GM18868 (cell line): ENCODE results near the gene HLF.

Source experiments
- ATAC-seq: cut with Tn5 transposase; IDR thresholded peaks from one replicate; pipeline ENCODE4 v1.9.1; 2021; ENCODE audit warnings: mild to moderate bottlenecking, moderate library complexity; ENCODE audit not compliant: unreplicated experiment

HLF gene

GRCh38 chr17:55254375-55254774, 10.4 kb upstream of the HLF start:
- ATAC-seq = no peak

GRCh38 chr17:55258578-55259135, 6.1 kb upstream of the HLF start:
- no peak for ATAC-seq

- no peak for ATAC-seq
Measured at GRCh38 chr17:55259684-55260111, 5.1 kb upstream of the HLF start.

- ATAC-seq = no peak
Measured at GRCh38 chr17:55261311-55261710, 3.4 kb upstream of the HLF start.

GRCh38 chr17:55263569-55264277, 1.0 kb upstream of the HLF start:
- ATAC-seq = no peak

- ATAC-seq = no peak
Measured at GRCh38 chr17:55264278-55264644, 499 bp upstream of the HLF start.

- ATAC-seq = no peak
Measured at GRCh38 chr17:55265311-55266021, 706 bp downstream of the HLF start.

- ATAC-seq = no peak
Measured at GRCh38 chr17:55266051-55266957, 1.5 kb downstream of the HLF start.

- no peak for ATAC-seq
Measured at GRCh38 chr17:55266958-55267688, 2.4 kb downstream of the HLF start.

GRCh38 chr17:55267777-55268648, 3.3 kb downstream of the HLF start:
- no peak for ATAC-seq

- no peak for ATAC-seq
Measured at GRCh38 chr17:55268649-55269480, 4.1 kb downstream of the HLF start.

- no peak for ATAC-seq
Measured at GRCh38 chr17:55269894-55270293, 5.1 kb downstream of the HLF start.

GRCh38 chr17:55271223-55271571, 6.4 kb downstream of the HLF start:
- no peak for ATAC-seq

- ATAC-seq = no peak
Measured at GRCh38 chr17:55271958-55272710, 7.4 kb downstream of the HLF start.

- no peak for ATAC-seq
Measured at GRCh38 chr17:55272711-55273578, 8.2 kb downstream of the HLF start.

- ATAC-seq = no peak
Measured at GRCh38 chr17:55273579-55274354, 9.0 kb downstream of the HLF start.
